ENCODE measurements around the gene BEST2.
"Not testable (repeated sequence)": the region's sequence is repeated elsewhere in the genome, so short reads cannot be mapped to it uniquely, and the experiment has no call there.

Gene BEST2

DNA sequence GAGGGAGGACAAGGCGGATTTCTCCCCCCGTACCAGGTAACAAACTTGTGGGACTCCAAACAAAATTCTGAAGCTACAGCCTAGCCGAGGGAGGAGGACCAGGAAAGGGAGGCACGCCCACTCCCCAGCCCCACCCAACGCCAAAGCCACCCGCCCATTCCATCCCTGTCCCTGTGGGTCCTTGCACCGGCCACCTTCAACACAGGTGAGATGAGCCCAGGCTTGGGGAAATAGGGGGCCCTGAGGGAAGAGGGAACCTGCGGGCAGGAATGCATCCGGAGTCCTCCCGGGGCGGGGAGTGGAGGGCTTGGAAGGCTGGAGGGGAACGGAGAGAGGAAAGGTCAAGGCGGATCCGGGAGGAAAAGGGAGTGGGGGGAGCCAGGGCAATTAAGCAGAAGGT lies at the start of gene BEST2:
Gene BEST2, plus strand, starts transcription at position 157 of the 400 bp plus-strand sequence. CDS start 802 bp downstream, outside the sequence.
- TF ChIP-seq, protein P1, sequence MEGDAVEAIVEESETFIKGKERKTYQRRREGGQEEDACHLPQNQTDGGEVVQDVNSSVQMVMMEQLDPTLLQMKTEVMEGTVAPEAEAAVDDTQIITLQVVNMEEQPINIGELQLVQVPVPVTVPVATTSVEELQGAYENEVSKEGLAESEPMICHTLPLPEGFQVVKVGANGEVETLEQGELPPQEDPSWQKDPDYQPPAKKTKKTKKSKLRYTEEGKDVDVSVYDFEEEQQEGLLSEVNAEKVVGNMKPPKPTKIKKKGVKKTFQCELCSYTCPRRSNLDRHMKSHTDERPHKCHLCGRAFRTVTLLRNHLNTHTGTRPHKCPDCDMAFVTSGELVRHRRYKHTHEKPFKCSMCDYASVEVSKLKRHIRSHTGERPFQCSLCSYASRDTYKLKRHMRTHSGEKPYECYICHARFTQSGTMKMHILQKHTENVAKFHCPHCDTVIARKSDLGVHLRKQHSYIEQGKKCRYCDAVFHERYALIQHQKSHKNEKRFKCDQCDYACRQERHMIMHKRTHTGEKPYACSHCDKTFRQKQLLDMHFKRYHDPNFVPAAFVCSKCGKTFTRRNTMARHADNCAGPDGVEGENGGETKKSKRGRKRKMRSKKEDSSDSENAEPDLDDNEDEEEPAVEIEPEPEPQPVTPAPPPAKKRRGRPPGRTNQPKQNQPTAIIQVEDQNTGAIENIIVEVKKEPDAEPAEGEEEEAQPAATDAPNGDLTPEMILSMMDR (conservative IDR thresholded peaks at IDR 0.05), result no peak
- no peak for TF ChIP-seq ZFX (IDR thresholded peaks at IDR 0.05)
- no peak within 1 kb of the TSS for H3K27ac ChIP-seq

DNA sequence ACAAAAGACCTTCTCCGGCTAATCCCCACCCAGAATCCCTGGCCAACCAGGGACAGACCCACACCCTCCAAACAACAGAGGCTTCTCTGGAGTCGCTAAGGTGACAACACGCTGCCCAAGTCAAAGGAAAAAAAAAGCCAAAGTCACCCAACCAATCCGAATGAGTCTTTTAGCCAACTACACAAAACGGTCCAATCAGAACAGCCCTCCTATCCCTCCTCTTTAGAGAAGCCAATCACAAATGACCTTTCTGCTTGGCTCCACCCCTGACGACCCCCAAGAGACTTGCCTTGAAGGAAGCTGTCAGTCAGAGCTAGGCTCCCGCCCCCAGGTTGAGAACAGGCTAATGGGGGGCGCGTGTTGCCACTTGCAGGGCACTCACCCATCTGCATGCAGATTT lies 48.5 kb upstream of the BEST2 start:
- TF ChIP-seq, protein P1 (conservative IDR thresholded peaks at IDR 0.05), result no peak
- no peak for TF ChIP-seq ZFX (IDR thresholded peaks at IDR 0.05)

DNA sequence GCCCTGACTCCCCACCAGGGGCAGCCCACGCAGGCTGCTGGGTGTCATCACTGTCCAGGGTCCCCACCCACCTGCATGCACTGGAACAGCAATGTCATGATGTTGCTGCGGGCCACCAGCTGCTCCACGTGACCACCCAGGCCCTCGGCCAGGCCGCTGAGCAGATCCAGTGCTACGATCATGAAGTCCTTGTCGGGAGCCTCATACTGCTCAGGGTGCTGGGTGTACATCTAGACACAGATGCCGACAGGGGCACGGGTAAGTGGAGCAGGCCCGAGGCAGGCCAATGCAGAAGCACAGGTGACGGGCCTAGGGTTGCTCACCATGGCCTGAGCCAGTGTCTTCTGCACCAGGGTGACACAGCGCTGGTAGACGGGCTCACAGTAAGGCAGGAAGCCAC lies 46.4 kb upstream of the BEST2 start:
- H3K27ac ChIP-seq, result no peak overlapping the region
- TF ChIP-seq, protein P1 (conservative IDR thresholded peaks at IDR 0.05), result no peak
- no peak for TF ChIP-seq ZFX (IDR thresholded peaks at IDR 0.05)

More for the DNA sequence above, 48.5 kb upstream of the BEST2 start:
- H3K27ac ChIP-seq, result no peak overlapping the region

- H3K27ac ChIP-seq, result no peak overlapping the region
Observed at GRCh38 chr19:12705654-12706331, 45.8 kb upstream of the BEST2 start.

GRCh38 chr19:12706332-12706718 lies 45.3 kb upstream of the BEST2 start:
- no peak overlapping the region for H3K27ac ChIP-seq
- TF ChIP-seq, protein P1 (conservative IDR thresholded peaks at IDR 0.05), result no peak

More at GRCh38 chr19:12705654-12706331, 45.8 kb upstream of the BEST2 start:
- no peak for TF ChIP-seq ZFX (IDR thresholded peaks at IDR 0.05)
- TF ChIP-seq, protein P1 (conservative IDR thresholded peaks at IDR 0.05), result no peak

GRCh38 chr19:12708641-12709040 lies 43.0 kb upstream of the BEST2 start:
- no peak overlapping the region for H3K27ac ChIP-seq
- no peak for TF ChIP-seq ZFX (IDR thresholded peaks at IDR 0.05)
- TF ChIP-seq, protein P1 (conservative IDR thresholded peaks at IDR 0.05), result no peak

GRCh38 chr19:12711187-12711586 lies 40.4 kb upstream of the BEST2 start:
- TF ChIP-seq ZFX (IDR thresholded peaks at IDR 0.05), result no peak
- TF ChIP-seq, protein P1 (conservative IDR thresholded peaks at IDR 0.05), result no peak
- no peak overlapping the region for H3K27ac ChIP-seq

DNA sequence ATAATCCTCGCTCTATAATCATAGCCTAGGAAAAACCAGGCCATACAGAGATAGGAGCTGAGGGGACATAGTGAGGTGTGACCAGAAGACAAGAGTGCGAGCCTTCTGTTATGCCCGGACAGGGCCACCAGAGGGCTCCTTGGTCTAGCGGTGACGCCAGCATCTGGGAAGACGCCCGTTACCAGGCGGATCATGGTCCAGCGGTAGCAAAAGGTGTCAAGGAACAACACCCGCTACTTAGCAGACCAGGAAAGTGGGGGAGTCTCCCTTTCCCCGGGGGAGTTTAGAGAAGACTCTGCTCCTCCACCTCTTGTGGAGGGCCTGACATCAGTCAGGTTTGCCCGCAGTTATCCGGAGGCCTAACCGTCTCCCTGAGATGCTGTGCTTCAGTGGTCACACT lies 39.5 kb upstream of the BEST2 start:
- not testable (repeated sequence) for H3K27ac ChIP-seq

GRCh38 chr19:12713304-12713703 lies 38.3 kb upstream of the BEST2 start:
- H3K27ac ChIP-seq, result not testable (repeated sequence)
